Stimulated activated CD8-positive, alpha-beta memory T cell treated with anti-CD3 and anti-CD28 coated beads, Interleukin-7, amount 100 ng/mL, for 24 hours (primary cell): ENCODE measurements around the gene GCA.

ENCODE experiments used
- DNase-seq: peaks from one replicate; pipeline ENCODE4 v3.0.0-alpha.2; 2020; ENCODE audit warnings: low read depth

Gene GCA, protein sequence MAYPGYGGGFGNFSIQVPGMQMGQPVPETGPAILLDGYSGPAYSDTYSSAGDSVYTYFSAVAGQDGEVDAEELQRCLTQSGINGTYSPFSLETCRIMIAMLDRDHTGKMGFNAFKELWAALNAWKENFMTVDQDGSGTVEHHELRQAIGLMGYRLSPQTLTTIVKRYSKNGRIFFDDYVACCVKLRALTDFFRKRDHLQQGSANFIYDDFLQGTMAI

GRCh38 chr2:162343824-162344616 lies at the start of gene GCA:
Gene GCA (plus strand): TSS chr2:162344132. CDS start chr2:162344249, 117 bp downstream.
- peak; percentile 97 for DNase-seq

DNA sequence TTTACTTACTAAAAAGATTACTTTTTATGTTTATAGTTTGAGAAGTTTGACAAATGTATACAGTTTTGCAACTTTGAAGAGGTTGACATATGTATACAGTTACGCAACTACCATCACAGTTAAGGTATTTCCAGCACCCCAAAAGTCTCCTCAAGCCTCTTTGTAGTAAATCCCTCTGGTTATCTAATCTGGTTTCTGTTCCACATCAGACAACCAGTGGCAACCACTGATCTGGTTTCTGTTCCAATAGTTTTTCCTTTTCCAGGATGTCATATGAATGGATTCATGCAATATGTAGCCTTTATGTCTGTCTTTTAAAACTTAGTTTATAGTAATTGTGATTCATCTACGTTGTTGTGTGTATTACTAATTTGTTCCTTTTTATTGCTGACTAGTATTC lies 48.9 kb upstream of the GCA start:
- no peak for DNase-seq

DNA sequence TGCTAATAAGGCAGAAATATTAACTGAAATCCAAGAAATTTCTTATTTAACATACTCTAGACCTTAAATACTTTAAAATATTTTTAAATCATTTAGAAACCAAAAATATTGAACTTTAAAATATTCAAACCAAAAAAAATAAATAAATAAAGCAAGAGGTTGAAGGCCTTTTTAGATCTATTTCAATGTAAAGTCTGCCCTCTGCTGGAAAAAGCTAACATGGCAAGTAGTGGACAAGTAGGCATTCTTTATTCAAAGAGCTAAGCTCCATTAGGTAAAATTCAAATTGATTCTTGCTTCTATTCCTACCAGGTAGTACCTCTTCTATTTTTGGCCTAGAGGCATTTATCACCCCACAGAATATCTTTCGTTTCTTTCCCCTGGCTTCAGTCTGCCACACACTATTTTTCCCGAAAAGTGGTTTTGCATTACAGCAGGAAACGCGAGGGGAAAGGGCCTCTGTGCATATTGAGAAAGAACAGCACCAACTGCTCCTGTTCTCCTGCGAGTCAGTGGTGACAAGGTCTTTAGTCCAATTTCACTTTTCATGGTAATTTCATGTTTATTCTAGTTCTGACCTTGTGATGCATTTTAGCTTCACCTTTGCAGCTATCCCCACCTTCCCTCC lies 45.9 kb upstream of the GCA start:
- no peak for DNase-seq

- DNase-seq: no peak
Measured at GRCh38 chr2:162298669-162299335, 45.1 kb upstream of the GCA start.

DNA sequence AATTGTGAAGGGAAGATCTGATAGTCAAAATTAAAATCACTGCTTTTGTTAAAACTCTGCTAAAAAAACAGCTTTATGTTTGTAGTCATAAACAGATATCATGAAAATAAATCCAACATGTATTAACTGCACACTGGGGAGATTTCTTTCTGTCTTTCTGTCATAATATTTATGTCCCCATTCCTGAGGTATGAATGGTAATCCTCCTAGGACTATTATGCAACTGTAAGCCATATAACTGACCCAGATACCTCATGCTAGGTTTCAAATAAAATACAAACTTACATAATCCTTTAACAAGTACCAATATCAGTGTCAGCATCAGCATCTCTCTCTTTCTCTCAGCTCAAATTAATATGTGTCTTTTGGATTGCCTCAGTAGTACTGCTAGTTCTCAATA lies 43.7 kb upstream of the GCA start:
- DNase-seq: no peak

DNA sequence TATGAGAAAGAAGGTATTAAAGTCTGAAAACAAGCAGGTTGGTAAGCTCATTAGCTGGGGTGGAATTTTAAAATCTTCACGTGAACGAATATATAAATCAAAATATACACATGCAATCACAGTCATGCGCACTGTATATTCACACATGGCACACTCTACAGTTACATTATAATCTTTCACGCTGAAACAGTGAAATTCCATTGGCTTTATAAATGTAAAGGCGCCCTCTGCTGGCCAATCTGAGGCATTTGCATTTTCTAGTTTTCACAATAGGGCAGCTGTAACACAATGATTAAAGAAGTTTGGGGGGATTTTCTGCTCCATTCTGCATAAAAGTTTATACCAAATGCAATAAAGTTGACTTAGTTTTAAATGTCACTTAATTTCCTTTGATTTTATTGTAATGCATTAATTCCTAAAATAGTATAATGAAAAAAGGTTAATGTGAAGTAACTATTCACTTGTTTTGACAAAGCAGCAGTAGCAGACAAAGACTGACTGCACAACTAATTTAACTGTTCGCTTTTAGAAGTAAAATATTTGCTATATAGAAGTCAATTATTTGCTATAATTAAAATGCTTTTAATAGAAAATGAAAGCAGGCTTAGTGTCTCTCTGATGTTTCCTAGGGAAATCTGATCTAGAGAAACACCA lies 42.7 kb upstream of the GCA start:
- peak; percentile 30 for DNase-seq

DNA sequence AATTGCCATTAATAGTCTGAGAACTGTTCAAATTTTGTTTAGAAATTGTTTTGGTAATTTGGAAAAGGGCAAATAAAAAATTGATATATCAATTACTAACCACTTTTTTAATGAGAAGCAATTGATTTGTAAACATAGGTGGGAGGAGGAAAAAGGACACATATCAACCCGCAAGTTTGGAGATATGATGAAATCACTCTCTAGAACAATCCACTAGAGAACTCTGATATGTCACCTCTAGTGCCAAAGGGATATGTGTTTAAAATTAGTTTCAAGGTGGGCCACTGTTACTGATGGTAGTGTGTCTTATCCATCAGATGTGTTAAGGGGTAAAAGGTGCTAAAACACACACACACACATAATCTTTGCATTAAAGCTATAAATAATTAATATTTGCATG lies 42.1 kb upstream of the GCA start:
- no peak for DNase-seq

DNA sequence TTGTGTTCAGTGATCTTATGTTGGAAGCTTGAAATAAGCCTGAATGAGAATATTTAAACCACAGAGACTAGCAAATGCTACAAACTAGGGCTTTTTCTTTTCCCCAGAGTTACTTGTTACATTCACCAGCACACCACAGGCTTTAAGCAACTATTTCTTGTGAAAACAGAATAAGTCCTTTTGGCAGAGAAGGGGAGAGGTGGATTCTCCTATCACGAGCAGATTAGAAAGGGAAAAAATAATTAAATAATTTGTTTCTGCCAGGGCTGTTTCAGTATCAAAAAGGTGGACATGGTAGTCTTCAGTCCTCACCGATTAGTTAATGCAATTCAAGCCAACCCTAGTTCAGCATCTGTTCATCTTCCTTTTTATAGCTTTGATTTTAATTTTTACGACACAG lies 38.0 kb upstream of the GCA start:
- no peak for DNase-seq

- DNase-seq: no peak
Measured at GRCh38 chr2:162308747-162309503, 35.0 kb upstream of the GCA start.

DNA sequence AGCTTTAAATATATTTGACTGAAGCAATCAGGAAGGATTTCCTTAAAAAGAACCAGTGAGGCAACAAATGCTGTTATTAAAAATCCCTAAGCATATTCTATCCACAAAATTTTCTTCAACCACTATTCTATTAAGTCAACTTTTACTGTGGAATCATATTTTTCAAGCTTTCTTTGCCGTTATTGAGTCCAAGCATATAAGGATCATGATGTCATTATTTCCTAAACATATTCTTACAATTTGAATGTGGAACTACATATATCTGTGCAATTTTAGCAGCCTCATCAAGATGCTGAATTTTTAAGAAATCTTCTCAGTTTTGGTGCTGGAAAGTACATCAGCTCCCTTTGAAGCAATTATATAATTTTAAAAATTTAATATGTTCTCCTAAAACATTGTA lies 31.1 kb upstream of the GCA start:
- DNase-seq: no peak

GRCh38 chr2:162315938-162316337 lies 28.0 kb upstream of the GCA start:
- DNase-seq: no peak

GRCh38 chr2:162316590-162316989 lies 27.3 kb upstream of the GCA start:
- no peak for DNase-seq

DNA sequence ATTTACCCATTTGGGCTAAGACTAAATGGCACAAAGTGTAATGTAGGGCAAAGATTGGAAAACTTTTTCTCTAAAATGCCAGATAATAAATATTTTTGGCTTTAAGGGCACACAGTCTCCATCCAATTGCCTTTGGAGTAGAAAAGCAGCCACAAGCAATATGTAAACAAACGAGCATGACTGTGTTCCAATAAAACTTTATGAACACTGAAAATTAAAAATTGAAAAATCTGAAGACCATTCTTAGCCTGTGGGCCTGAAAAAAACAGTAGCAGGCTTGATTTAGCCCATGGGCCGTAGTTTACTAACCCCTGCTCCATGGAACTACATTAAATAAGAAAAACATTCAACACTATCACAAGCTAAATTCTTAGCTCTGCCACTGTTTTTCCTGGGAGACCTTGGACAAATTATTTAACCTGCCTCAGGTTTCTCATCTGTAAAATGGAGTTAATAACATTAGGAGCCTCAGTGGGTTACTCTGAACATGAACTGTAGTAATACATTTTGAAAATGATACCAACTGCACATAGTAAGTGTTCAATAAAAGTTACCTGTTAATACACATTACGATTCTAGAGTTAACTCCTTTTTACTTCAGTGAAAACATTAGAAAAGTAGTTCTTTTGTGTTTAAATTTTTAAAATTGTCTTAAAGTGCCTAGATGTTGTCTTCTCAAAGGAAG lies 26.7 kb upstream of the GCA start:
- DNase-seq: no peak

- DNase-seq: no peak
Measured at GRCh38 chr2:162317861-162318327, 26.0 kb upstream of the GCA start.

DNA sequence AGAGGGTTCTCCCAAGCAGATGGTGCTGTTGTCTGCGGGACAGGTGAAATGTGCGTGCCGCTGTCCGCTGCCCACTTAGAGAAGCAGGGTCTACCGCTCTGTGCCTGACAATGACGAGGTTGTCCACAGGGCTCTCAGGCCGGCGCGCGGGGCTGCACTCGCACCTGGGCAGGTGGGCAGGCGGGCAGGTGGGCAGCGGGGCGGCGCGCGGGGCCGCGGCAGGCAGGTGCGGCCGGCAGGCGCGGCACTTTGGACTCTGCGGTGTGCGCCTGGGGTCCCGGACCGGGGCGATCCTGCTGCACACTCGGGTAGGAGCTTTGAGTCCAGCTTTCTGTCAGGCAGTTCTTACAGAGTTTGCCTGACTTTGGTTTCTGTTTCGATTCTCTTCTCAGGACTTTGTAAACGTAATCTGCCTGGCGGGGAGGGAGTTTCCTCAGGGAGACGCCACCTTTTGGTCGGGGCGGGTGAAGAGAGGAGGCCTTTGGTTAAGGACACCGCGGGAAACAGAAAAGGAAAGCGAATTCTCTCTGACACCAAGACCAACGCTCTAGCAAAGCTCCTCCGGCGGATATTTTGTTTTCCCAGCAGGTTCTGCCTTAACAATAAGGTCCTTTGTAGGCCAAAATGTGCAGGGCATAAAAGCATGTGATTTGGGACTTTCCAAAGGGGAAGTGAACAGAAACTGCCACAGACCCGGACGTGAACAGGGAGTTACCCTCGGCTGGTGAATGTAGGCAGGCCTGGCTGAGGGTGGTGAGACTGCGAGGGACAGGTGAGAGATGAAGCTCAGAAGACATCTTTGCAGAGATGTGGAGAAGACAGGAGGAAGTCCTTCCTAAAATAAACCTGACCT lies 25.4 kb upstream of the GCA start, which contains the start of gene IFIH1:
TSS of gene IFIH1 (minus strand) at position 357 of the 853 bp plus-strand sequence. CDS start 377 bp downstream, outside the sequence.
- peak; percentile 39 for DNase-seq

GRCh38 chr2:162320864-162321517 lies 22.9 kb upstream of the GCA start:
- no peak for DNase-seq

GRCh38 chr2:162324953-162325352 lies 19.0 kb upstream of the GCA start:
- no peak for DNase-seq

DNA sequence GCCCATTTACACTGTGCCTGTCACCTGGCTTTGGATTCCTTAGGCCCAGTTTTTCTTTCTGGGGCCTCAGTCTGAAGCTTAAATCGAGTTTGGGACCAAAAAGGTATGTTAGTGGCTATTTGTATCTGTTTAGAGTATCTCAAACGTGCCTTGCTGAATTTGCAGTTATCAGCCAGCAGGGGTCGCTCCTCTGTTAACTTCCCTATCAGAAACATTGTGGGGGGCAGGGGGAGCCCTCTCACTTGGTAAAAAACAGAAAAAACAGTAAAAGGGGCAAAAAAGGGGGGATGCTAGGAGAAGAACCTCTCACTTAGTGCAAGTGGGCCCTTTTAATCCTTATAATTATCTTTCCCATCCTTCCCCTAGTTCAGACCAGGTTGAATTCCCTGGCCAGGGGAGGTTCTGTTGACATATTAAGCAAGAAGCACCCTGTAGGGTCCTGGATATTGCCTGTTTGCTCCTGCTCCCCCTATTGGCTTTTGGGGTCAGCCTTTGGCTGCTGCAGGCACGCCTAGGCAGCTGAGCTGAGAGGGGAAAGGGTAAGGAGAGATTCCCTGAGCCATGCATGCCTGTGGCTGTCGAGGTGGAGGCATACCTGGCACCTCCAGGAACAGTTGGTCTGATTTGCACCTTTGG lies 16.7 kb upstream of the GCA start:
- DNase-seq: no peak

DNA sequence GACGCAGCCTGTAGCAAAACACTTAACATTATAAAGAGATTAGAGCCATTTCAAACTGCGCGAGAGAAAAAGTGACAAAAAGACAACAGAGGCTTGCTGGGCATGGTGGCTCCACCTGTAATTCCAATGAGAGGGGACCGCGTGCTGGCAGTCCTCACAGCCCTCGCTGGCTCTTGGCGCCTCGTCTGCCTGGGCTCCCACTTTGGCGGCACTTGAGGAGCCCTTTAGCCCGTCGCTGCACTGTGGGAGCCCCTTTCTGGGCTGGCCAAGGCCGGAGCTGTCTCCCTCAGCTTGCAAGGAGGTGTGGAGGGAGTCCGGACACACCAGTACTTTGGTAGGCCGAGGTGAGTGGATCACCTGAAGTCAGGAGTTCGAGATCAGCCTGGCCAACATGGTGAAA lies 16.1 kb upstream of the GCA start:
- DNase-seq: no peak
